ENCODE data around the gene PKN1.
"Not testable (repeated sequence)": the region's sequence is repeated elsewhere in the genome, so short reads cannot be mapped to it uniquely, and the experiment has no call there.

Gene PKN1

DNA sequence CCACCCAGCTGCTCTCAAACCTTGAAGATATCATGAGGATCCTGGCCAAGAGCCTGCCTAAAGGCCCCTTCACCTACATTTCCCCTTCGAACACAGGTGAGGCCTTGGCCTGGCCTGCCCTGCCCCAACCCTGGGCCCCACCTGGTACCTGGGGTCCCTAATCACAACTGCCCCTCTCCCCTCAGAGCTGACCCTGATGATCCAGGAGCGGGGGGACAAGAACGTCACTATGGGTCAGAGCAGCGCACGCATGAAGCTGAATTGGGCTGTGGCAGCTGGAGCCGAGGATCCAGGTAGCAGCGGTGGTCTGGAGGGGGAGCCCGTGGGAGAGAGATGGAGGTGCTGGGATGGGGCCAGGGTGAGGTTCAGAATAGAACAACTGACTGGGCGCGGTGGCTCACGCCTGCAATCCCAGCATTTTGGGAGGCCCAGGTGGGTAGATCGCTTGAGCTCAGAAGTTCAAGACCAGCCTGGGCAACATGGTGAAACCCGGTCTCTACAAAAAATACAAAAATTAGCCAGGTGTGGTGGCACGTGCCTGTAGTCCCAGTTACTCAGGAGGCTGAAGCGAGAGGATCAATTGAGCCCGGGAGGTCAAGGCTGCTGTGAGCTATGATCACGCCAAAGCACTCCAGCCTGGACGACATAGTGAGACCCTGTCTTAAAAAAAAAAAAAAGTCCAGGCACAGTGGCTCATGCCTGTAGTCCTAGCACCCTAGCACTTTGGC lies 31.5 kb upstream of the PKN1 start:
- H2BK12ac ChIP-seq (ENCODE audit: low read length) = no peak overlapping the region
- H2BK15ac ChIP-seq (ENCODE audit: low read length) = peak overlapping the region; percentile 92
- H3K18ac ChIP-seq (ENCODE audit: low read length) = peak overlapping the region; percentile 76
- H3K4me1 ChIP-seq (ENCODE audit: control insufficient read depth in 2 of 2, insufficient read depth in 1 of 2, low read depth in 1 of 2, low read length in 2 of 2) = peaks cover 3 to 7% of the 10 kb centered on the region in 2 donors
- no peak overlapping the region for H3K4me2 ChIP-seq (ENCODE audit: insufficient read depth, low read length, poor library complexity, severe bottlenecking)
- H3K23ac ChIP-seq (ENCODE audit: low read depth, low read length, poor library complexity) = no peak overlapping the region
- H3K27me3 ChIP-seq (ENCODE audit: control insufficient read depth in 3 of 3, insufficient read depth in 3 of 3, low read depth in 1 of 3, low read length in 3 of 3) = peaks cover 0 to 3% (median 0%) of the 10 kb centered on the region in 3 experiments
- no peak overlapping the region for H4K91ac ChIP-seq (ENCODE audit: low read depth, low read length, poor library complexity)
- H2AK5ac ChIP-seq (ENCODE audit: low read depth, low read length) = peak overlapping the region; percentile 84
- no peak overlapping the region for H3K27ac ChIP-seq (replicated peaks; ENCODE audit: low read length)
- no peak overlapping the region for H3K4me3 ChIP-seq (ENCODE audit: low read length in 2 of 2)
- no peak overlapping the region for H3K14ac ChIP-seq (ENCODE audit: low read length)
- H4K8ac ChIP-seq (ENCODE audit: low read depth, low read length) = no peak overlapping the region
- no peak overlapping the region for H2AFZ ChIP-seq (ENCODE audit: low read length)
- H3K79me1 ChIP-seq (ENCODE audit: low read depth, low read length) = no peaks in the 10 kb centered on the region
- peak overlapping the region; percentile 89 for H3K4ac ChIP-seq (ENCODE audit: low read length)
- H2BK120ac ChIP-seq (ENCODE audit: low read depth, low read length) = no peak overlapping the region
- no peak for DNase-seq (ENCODE audit: low spot score)
- WGBS, 2 donors (ENCODE audit: extremely low coverage in 2 of 2, insufficient read length in 2 of 2, insufficient replicate concordance in 1 of 2) = no CpG with 5 or more reads among the region's 18 CpGs
- H3K9ac ChIP-seq (ENCODE audit: low read depth, low read length, poor library complexity) = no peak overlapping the region
- no peaks in the 10 kb centered on the region for H3K9me3 ChIP-seq (replicated peaks in 1 of 2; ENCODE audit: control insufficient read depth in 2 of 2, insufficient read depth in 1 of 2, low read depth in 1 of 2, low read length in 2 of 2)
- peaks cover 0 to 4% of the 10 kb centered on the region in 2 donors for H3K36me3 ChIP-seq (replicated peaks in 1 of 2; ENCODE audit: control insufficient read depth in 2 of 2, insufficient read depth in 2 of 2, low read length in 2 of 2)
- H2BK5ac ChIP-seq (ENCODE audit: low read length) = peak overlapping the region; percentile 94

DNA sequence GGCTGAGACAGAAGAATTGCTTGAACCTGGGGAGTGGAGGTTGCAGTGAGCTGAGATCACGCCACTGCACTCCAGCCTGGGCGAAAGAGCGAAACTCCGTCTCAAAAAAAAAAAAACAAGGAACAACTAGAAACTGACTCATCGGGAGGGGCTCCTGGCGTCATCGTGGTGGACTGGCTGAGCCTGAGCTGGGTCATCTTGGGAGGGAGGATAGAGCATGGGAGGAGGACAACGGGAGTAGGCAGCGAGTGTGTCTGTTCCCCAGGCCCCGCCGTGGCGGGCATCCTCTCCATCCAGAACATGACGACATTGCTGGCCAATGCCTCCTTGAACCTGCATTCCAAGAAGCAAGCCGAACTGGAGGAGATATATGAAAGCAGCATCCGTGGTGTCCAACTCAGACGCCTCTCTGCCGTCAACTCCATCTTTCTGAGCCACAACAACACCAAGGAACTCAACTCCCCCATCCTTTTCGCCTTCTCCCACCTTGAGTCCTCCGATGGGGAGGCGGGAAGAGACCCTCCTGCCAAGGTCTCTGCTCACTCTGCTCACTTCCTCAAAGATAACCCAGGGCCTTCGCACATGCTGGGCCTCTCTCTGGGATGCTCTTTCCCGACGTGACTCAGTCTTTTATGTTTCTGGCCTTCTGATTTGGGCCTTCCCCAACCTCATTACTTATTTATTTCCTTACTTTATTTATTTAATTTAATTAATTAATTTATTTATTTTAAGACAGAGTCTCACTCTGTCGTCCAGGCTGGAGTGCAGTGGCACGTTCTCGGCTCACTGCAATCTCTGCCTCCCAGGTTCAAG lies 30.6 kb upstream of the PKN1 start:
- no peak overlapping the region for H3K18ac ChIP-seq (ENCODE audit: low read length)
- peaks cover 4 to 13% of the 10 kb centered on the region in 2 donors for H3K36me3 ChIP-seq (replicated peaks in 1 of 2; ENCODE audit: control insufficient read depth in 2 of 2, insufficient read depth in 2 of 2, low read length in 2 of 2)
- no peak overlapping the region for H4K91ac ChIP-seq (ENCODE audit: low read depth, low read length, poor library complexity)
- WGBS, 2 donors (ENCODE audit: extremely low coverage in 2 of 2, insufficient read length in 2 of 2, insufficient replicate concordance in 1 of 2) = no CpG with 5 or more reads among the region's 26 CpGs
- H3K4me3 ChIP-seq (ENCODE audit: low read length in 2 of 2) = no peak overlapping the region
- peaks cover 3 to 7% of the 10 kb centered on the region in 2 donors for H3K4me1 ChIP-seq (ENCODE audit: control insufficient read depth in 2 of 2, insufficient read depth in 1 of 2, low read depth in 1 of 2, low read length in 2 of 2)
- no peaks in the 10 kb centered on the region for H3K79me1 ChIP-seq (ENCODE audit: low read depth, low read length)
- no peak overlapping the region for H2BK5ac ChIP-seq (ENCODE audit: low read length)
- peak overlapping the region; percentile 61 for H2AK5ac ChIP-seq (ENCODE audit: low read depth, low read length)
- H3K27ac ChIP-seq (replicated peaks; ENCODE audit: low read length) = no peak overlapping the region
- no peak overlapping the region for H3K23ac ChIP-seq (ENCODE audit: low read depth, low read length, poor library complexity)
- H3K4ac ChIP-seq (ENCODE audit: low read length) = no peak overlapping the region
- DNase-seq (ENCODE audit: low spot score) = no peak
- H3K14ac ChIP-seq (ENCODE audit: low read length) = no peak overlapping the region
- no peak overlapping the region for H2BK15ac ChIP-seq (ENCODE audit: low read length)
- H3K9me3 ChIP-seq (replicated peaks in 1 of 2; ENCODE audit: control insufficient read depth in 2 of 2, insufficient read depth in 1 of 2, low read depth in 1 of 2, low read length in 2 of 2) = no peaks in the 10 kb centered on the region
- no peak overlapping the region for H3K9ac ChIP-seq (ENCODE audit: low read depth, low read length, poor library complexity)
- H2BK12ac ChIP-seq (ENCODE audit: low read length) = no peak overlapping the region
- H2BK120ac ChIP-seq (ENCODE audit: low read depth, low read length) = no peak overlapping the region
- no peak overlapping the region for H2AFZ ChIP-seq (ENCODE audit: low read length)
- H3K4me2 ChIP-seq (ENCODE audit: insufficient read depth, low read length, poor library complexity, severe bottlenecking) = no peak overlapping the region
- H4K8ac ChIP-seq (ENCODE audit: low read depth, low read length) = no peak overlapping the region
- peaks cover 0 to 3% (median 0%) of the 10 kb centered on the region in 3 experiments for H3K27me3 ChIP-seq (ENCODE audit: control insufficient read depth in 3 of 3, insufficient read depth in 3 of 3, low read depth in 1 of 3, low read length in 3 of 3)

DNA sequence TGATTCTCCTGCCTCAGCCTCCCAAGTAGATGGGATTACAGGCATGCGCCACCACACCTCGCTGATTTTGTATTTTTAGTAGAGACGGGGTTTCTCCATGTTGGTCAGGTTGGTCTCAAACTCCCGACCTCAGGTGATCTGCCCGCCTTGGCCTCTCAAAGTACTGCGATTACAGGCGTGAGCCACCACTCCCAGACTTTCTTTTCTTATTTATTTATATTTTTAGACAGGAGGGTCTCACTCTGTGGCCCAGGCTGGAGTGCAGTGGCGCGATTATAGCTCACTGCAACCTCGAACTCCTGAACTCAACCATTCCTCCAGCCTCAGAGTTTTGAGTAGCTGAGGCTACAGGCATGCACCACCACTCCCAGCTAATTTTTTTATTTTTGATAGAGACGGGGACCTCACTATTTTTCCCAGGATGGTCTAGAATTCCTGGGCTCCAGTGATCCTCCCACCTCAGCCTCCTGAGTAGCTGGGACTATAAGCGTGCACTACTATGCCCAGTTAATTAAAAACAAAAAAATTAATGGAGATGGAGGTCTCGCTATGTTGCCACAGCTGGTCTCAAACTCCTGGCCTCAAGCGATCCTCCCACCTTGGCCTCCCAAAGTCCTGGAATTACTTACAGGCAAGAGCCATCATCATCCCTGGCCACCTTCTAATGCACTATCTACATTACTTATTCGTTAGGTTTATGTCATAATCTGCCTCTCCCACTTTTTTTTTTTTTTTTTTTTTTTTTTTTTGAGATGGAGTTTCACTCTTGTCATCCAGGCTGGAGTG lies 29.8 kb upstream of the PKN1 start:
- not testable (repeated sequence) for H3K27ac ChIP-seq (replicated peaks; ENCODE audit: low read length); H2AFZ ChIP-seq (ENCODE audit: low read length); H4K8ac ChIP-seq (ENCODE audit: low read depth, low read length); H2BK120ac ChIP-seq (ENCODE audit: low read depth, low read length); H3K14ac ChIP-seq (ENCODE audit: low read length); H3K79me1 ChIP-seq (ENCODE audit: low read depth, low read length); H3K4ac ChIP-seq (ENCODE audit: low read length); H3K9ac ChIP-seq (ENCODE audit: low read depth, low read length, poor library complexity); H3K9me3 ChIP-seq (replicated peaks in 1 of 2; ENCODE audit: control insufficient read depth in 2 of 2, insufficient read depth in 1 of 2, low read depth in 1 of 2, low read length in 2 of 2); H3K18ac ChIP-seq (ENCODE audit: low read length); H2BK12ac ChIP-seq (ENCODE audit: low read length); H4K91ac ChIP-seq (ENCODE audit: low read depth, low read length, poor library complexity); H2BK15ac ChIP-seq (ENCODE audit: low read length); H3K4me1 ChIP-seq (ENCODE audit: control insufficient read depth in 2 of 2, insufficient read depth in 1 of 2, low read depth in 1 of 2, low read length in 2 of 2); H3K4me2 ChIP-seq (ENCODE audit: insufficient read depth, low read length, poor library complexity, severe bottlenecking); H2AK5ac ChIP-seq (ENCODE audit: low read depth, low read length); H3K23ac ChIP-seq (ENCODE audit: low read depth, low read length, poor library complexity); H3K27me3 ChIP-seq (ENCODE audit: control insufficient read depth in 3 of 3, insufficient read depth in 3 of 3, low read depth in 1 of 3, low read length in 3 of 3); H3K4me3 ChIP-seq (ENCODE audit: low read length in 2 of 2); H2BK5ac ChIP-seq (ENCODE audit: low read length); DNase-seq (ENCODE audit: low spot score)
- no CpG with 5 or more reads among the region's 15 CpGs for WGBS, 2 donors (ENCODE audit: extremely low coverage in 2 of 2, insufficient read length in 2 of 2, insufficient replicate concordance in 1 of 2)
- peaks cover 12 to 21% of the 10 kb centered on the region in 2 donors for H3K36me3 ChIP-seq (replicated peaks in 1 of 2; ENCODE audit: control insufficient read depth in 2 of 2, insufficient read depth in 2 of 2, low read length in 2 of 2)
